Suprapubic skin (tissue), 3 donors: ENCODE results near the gene EMC8.

Source experiments
- CTCF ChIP-seq, 2 donors: fragments of 200-600 bp in 1 of 2; fragments of 450-650 bp in 1 of 2; sonication (generic) in 1 of 2; IDR thresholded peaks; one replicate each; pipeline ENCODE4 v1.5.1; 2016 to 2019; ENCODE audit warnings: antibody characterized with exemption in 2 of 2, mild to moderate bottlenecking in 1 of 2, moderate library complexity in 1 of 2
- EP300 ChIP-seq: sonication (generic); formaldehyde crosslinking; IDR thresholded peaks from one replicate; pipeline ENCODE4 v1.6.1; 2017; ENCODE audit warnings: antibody characterized with exemption
- POLR2A ChIP-seq, 2 donors: fragments of 450-650 bp; IDR thresholded peaks; one replicate each; pipeline ENCODE4 v1.6.1; 2017; ENCODE audit warnings: antibody characterized with exemption in 2 of 2, mild to moderate bottlenecking in 2 of 2, moderate library complexity in 2 of 2

- TF ChIP-seq CTCF (IDR thresholded peaks at IDR 0.05) (no peak), EP300 (no peak), POLR2A (IDR thresholded peaks at IDR 0.05) (no peak)
Measured at GRCh38 chr16:85738923-85739715, 60.2 kb downstream of the EMC8 start.
